Measurements from ENCODE around the gene ESR2. TPM values are rescaled to one million over a fixed set of nuclear protein-coding genes. Genes with fewer than 3 reads are reported as not detected.
"Not testable (repeated sequence)": the region's sequence is repeated elsewhere in the genome, so short reads cannot be mapped to it uniquely, and the experiment has no call there.

The ESR2 gene
- polyA plus RNA-seq, 3 donors from 2014 or later: 0.12 to 0.32 TPM; not detected in 1

DNA sequence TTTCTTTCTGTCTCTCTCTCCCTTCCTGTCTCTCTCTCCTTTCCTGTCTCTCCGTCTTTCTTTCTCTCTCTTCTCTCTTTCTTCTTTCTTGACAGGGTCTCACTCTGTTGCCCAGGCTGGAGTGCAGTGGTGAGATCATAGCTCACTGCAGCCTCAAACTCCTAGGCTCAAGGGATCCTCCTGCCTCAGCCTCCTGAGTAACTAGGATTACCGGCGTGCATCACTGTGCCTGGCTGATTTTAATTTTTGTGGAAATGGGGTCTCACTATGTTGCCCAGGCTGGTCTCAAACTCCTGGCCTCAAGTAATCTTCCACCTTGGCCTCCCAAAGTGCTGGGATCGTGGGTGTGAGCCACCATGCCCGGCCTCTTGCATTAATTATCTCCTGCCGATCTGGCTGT, 83.3 kb downstream of the ESR2 start:
- not testable (repeated sequence) for H3K9me3 Mint-ChIP-seq; H3K4me3 Mint-ChIP-seq; DNase-seq; H3K4me1 Mint-ChIP-seq; H3K27me3 Mint-ChIP-seq (ENCODE audit: low read depth in 3 of 3)
- peaks cover 4 to 50% (median 22%) of the 10 kb centered on the region in 3 donors for H3K36me3 Mint-ChIP-seq
- peak overlapping the region in 3 of 6 donors; percentile 31 to 81 (median 57) for H3K27ac Mint-ChIP-seq

DNA sequence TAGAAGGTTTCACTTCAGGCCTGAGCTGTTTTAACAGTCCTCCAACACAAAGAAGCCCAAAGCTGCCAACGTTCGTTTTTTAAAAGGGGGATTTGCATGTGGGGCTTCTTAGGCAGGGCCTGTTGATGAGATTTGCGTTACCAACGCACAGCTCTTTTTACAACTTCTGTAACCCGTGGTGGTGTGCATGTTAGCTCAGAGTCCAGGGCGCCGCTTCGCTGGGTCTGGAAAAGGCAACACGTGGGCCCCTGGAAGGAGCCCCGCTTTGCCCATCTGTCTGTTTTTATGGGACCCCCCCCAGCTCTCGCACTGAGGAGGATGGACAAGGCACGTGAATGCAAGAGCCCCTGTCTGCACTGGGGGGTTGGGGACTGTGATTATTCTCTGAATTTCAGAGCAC, 84.0 kb downstream of the ESR2 start:
- H3K27ac Mint-ChIP-seq: peak overlapping the region in 1 of 6 donors; percentile 57
- no peak overlapping the region for H3K4me3 Mint-ChIP-seq
- H3K4me1 Mint-ChIP-seq: no peaks in the 10 kb centered on the region
- peaks cover 0 to 3% (median 0%) of the 10 kb centered on the region in 3 donors for H3K27me3 Mint-ChIP-seq (ENCODE audit: low read depth in 3 of 3)
- DNase-seq: no peak
- H3K9me3 Mint-ChIP-seq: no peaks in the 10 kb centered on the region
- H3K36me3 Mint-ChIP-seq: peaks cover 1 to 43% (median 16%) of the 10 kb centered on the region in 3 donors

DNA sequence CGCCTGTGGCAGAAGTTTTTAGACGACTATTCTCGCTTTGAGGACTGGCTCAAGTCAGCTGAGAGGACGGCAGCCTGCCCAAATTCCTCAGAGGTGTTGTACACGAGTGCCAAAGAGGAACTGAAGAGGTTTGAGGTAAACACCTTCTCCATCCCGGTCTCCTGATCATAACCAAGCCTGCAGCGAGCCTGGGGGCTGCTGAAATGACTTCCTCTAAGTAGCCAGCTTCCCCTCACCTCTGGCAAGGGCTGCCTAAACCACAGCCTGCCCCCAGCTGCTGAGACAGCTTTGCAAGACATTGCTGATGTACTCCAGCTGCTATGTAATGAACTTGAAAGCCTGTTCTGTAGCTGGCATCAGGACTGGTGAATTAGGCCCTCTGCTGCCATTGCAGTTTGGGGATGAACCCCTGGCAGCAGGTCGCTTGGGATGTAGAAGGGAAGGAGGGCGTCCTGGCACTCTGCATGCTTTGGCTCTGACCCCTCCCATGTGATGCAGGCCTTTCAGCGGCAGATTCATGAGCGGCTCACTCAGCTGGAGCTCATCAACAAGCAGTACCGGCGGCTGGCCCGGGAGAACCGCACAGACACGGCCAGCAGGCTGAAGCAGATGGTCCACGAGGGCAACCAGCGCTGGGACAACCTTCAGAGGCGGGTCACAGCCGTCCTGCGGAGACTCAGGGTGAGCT, 84.6 kb downstream of the ESR2 start:
- H3K27me3 Mint-ChIP-seq (ENCODE audit: low read depth in 3 of 3): peaks cover 0 to 6% (median 0%) of the 10 kb centered on the region in 3 donors
- H3K4me3 Mint-ChIP-seq: no peak overlapping the region
- peaks cover 0 to 42% (median 19%) of the 10 kb centered on the region in 3 donors for H3K36me3 Mint-ChIP-seq
- DNase-seq: no peak
- no peaks in the 10 kb centered on the region for H3K9me3 Mint-ChIP-seq
- peak overlapping the region in 2 of 6 donors; percentile 17 to 32 for H3K27ac Mint-ChIP-seq
- H3K4me1 Mint-ChIP-seq: no peaks in the 10 kb centered on the region

DNA sequence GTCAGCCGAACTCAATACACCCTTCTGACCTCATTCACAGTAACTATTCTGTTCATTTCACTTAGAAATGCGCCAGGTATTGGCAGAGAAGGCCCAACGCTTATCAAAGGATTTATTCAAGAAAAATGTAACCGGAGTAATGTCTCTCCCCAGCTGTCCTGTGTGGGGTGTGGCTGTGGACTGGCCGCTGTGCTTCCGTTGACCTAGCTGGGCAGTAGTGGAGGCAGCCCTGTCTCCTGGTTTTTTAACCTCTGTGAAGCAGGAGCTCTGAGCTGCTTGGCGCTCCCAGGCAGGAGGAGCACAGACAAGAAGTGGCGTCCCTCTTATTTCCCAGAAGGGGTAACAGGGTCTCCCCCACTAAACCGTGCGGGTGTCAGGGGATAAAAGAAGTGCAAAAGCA, 85.2 kb downstream of the ESR2 start:
- Mint-ChIP-seq H3K27me3 (ENCODE audit: low read depth in 3 of 3) (peaks cover 0 to 6% (median 0%) of the 10 kb centered on the region in 3 donors), H3K27ac (peak overlapping the region in 4 of 6 donors; percentile 20 to 46 (median 36)), H3K4me3 (no peak overlapping the region), H3K4me1 (no peaks in the 10 kb centered on the region), H3K36me3 (peaks cover 0 to 39% (median 24%) of the 10 kb centered on the region in 3 donors), H3K9me3 (no peaks in the 10 kb centered on the region)
- DNase-seq: no peak

DNA sequence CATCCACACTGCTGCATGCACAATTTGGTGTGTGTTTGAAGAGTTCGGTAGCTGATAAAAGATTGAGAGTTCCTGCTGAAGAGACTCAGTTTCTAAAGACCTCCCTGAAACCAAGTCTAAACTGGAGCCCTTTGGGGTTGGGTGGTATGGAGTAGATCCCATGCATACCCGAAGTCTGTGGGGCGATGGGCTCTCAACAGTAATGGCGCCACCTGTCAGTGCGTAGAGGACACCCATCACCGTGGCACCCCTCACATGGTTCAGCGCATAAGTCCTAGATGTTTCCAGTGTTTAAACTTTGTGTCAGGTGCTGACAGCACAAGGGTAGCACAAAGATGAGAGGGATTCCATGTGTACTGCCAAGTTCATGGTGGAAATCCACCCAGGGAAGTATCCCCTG, 85.9 kb downstream of the ESR2 start:
- DNase-seq: no peak
- H3K27me3 Mint-ChIP-seq (ENCODE audit: low read depth in 3 of 3): peaks cover 0 to 6% (median 0%) of the 10 kb centered on the region in 3 donors
- H3K4me1 Mint-ChIP-seq: no peaks in the 10 kb centered on the region
- no peaks in the 10 kb centered on the region for H3K9me3 Mint-ChIP-seq
- H3K27ac Mint-ChIP-seq: peak overlapping the region in 1 of 6 donors; percentile 20
- no peak overlapping the region for H3K4me3 Mint-ChIP-seq
- peaks cover 0 to 36% (median 25%) of the 10 kb centered on the region in 3 donors for H3K36me3 Mint-ChIP-seq

DNA sequence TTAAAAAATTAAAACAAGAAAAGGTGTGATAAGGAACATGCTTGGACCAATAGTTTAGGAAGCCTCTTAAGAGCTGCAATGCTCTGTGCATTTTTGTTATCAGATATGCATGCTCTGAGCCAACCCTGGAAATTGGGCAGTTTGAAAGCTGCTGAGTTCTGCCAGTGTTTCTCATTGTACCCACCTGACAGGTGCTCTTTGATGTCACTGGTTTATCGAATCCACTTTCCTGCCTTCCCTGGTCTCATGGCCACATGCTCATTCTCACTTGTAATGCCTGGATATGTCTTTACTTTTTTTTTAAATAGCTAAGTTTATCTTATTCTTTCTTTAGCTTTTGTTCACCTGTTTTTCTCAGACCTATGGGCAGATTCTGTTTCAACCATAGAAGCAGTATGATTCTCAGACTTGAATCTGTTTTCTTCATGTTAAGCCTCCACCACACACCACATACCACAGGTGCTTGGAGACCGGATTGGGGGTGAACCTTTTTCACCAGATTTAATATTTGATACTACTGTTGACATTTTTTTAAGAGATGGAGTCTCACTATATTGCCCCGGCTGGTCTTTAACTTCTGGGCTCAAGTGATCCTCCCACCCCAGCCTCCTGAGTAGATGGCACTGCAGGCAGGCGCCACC, 90.7 kb downstream of the ESR2 start:
- Mint-ChIP-seq H3K36me3 (peaks cover 0 to 15% (median 12%) of the 10 kb centered on the region in 3 donors), H3K27ac (peak overlapping the region in 3 of 6 donors; percentile 17 to 36 (median 32)), H3K4me3 (no peak overlapping the region), H3K9me3 (no peaks in the 10 kb centered on the region), H3K4me1 (peaks cover 0 to 6% of the 10 kb centered on the region in 2 donors), H3K27me3 (ENCODE audit: low read depth in 3 of 3) (peaks cover 1 to 7% (median 5%) of the 10 kb centered on the region in 3 donors)
- DNase-seq: no peak

DNA sequence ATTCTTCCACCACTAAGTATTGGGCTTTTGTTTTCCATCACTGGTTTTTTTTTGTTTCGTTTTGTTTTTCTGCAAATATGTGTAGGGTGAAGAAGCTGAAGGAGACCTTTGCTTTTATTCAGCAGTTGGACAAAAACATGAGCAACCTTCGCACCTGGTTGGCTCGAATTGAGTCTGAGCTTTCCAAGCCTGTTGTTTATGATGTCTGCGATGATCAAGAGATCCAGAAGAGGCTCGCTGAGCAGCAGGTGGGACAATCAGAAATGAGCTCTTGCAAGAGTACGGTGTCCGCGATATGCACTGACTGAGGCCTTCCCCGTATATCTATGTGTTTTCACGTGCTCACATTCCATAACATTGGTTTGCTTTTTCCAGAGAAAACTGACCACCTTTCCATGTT, 91.5 kb downstream of the ESR2 start:
- Mint-ChIP-seq H3K4me1 (peaks cover 4 to 8% of the 10 kb centered on the region in 2 donors), H3K9me3 (no peaks in the 10 kb centered on the region), H3K27me3 (ENCODE audit: low read depth in 3 of 3) (peaks cover 1 to 7% (median 5%) of the 10 kb centered on the region in 3 donors), H3K36me3 (peaks cover 0 to 14% (median 12%) of the 10 kb centered on the region in 3 donors), H3K4me3 (no peak overlapping the region), H3K27ac (peak overlapping the region in 4 of 6 donors; percentile 30 to 59 (median 40))
- DNase-seq: no peak

DNA sequence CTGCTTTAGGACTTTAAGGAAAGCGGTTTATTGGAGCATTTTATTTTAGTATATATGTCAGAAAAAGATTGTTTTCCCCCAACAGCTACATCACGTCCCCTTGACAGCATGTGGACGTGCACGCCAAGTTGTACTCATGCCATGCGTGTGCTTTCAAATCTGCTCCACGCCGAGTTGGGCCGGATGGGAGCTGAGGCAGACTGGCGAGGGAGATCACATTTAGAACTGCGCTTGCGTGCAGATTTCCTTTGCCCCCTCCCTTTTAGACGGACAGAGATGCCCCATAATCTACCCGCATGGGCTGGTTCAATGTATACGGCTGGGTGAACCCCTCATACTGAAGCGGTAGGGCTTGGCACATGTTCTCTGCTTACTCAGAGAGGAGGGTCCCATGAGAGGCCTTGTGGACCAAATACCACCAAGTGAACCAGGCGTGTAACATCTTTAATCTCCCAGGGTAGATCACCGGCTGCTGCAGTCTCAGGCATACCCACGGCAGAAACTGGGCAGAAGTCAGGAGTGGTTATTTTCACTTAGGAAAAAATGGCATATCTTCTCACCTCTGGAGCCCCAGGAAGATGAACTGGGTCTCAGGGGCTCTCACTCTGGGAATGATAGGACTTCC, 92.1 kb downstream of the ESR2 start:
- no peaks in the 10 kb centered on the region for H3K9me3 Mint-ChIP-seq
- peaks cover 0 to 15% (median 11%) of the 10 kb centered on the region in 3 donors for H3K36me3 Mint-ChIP-seq
- peaks cover 11 to 14% of the 10 kb centered on the region in 2 donors for H3K4me1 Mint-ChIP-seq
- no peak for DNase-seq
- H3K4me3 Mint-ChIP-seq: no peak overlapping the region
- H3K27ac Mint-ChIP-seq: no peak overlapping the region
- H3K27me3 Mint-ChIP-seq (ENCODE audit: low read depth in 3 of 3): peaks cover 2 to 7% (median 5%) of the 10 kb centered on the region in 3 donors

DNA sequence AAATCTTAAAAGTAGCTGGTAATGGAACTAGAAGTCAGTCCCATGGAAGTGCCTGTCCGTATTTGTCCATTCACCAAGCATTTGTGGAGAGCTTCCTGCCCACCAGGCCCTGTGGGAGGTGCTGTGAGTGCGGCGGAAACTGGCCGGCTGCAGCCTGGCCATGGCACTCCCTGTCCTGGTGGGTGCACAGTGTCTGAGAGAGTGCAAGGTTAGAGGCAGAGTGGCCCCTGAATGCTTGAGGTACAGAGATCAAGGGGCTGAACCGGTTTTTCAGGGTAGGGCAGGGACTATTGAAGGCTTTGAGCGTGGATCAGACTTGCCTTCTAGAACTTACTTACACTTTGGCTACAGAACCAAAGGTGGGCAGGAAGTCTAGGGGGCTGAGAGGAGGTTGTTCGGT, 92.9 kb downstream of the ESR2 start:
- no peak for DNase-seq
- Mint-ChIP-seq H3K9me3 (no peaks in the 10 kb centered on the region), H3K27ac (peak overlapping the region in 2 of 6 donors; percentile 20 to 69), H3K4me3 (no peak overlapping the region), H3K36me3 (peaks cover 0 to 14% (median 9%) of the 10 kb centered on the region in 3 donors), H3K4me1 (peaks cover 19% of the 10 kb centered on the region in 2 donors), H3K27me3 (ENCODE audit: low read depth in 3 of 3) (peaks cover 3 to 7% (median 5%) of the 10 kb centered on the region in 3 donors)

DNA sequence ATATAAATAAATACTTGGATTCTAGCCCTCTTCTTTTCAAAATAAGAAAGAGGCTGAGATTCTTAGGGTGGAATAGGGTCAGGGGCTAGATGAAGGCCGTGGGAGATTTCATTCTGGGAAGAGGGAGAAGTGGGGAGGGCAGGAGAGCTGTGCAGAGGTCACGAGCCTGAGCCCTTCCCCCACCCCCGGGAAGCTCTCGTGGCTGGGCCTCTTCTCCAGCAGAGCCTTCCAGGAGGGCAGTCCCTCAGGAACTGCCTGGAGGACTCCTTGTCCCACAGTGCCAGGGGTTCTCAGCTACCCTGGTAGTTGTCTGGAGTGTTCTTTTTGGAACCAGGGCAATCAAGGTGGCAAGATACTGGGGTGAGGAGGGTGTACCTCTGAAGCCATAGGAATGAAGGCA, 94.0 kb downstream of the ESR2 start:
- no peak overlapping the region for H3K4me3 Mint-ChIP-seq
- peaks cover 21 to 30% of the 10 kb centered on the region in 2 donors for H3K4me1 Mint-ChIP-seq
- H3K9me3 Mint-ChIP-seq: no peaks in the 10 kb centered on the region
- H3K27ac Mint-ChIP-seq: peak overlapping the region in 1 of 6 donors; percentile 13
- peaks cover 3 to 5% (median 4%) of the 10 kb centered on the region in 3 donors for H3K27me3 Mint-ChIP-seq (ENCODE audit: low read depth in 3 of 3)
- H3K36me3 Mint-ChIP-seq: peaks cover 0 to 15% (median 9%) of the 10 kb centered on the region in 3 donors
- DNase-seq: no peak

DNA sequence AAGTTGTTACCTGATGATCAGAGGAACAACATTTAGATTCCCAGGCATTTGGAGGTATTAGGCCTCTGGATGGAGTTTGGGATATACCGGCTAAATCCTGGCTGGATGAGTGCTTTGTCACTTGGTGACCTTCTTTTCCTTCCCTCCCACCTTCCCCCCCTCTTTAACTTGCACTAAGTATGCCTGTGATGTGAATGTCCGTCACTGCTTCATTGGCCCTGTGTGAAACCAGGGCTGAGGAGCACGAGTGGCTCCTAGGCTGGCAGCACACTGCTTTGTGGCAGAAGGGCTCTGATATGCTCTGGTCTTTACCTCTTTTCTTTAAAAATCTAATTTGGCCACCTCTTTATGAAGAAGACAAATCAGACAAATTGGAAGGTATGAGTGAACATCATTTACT, 95.7 kb downstream of the ESR2 start:
- no peaks in the 10 kb centered on the region for H3K9me3 Mint-ChIP-seq
- H3K4me3 Mint-ChIP-seq: no peak overlapping the region
- no peak for DNase-seq
- peaks cover 27 to 41% of the 10 kb centered on the region in 2 donors for H3K4me1 Mint-ChIP-seq
- peaks cover 2 to 5% (median 3%) of the 10 kb centered on the region in 3 donors for H3K27me3 Mint-ChIP-seq (ENCODE audit: low read depth in 3 of 3)
- peaks cover 0 to 27% (median 7%) of the 10 kb centered on the region in 3 donors for H3K36me3 Mint-ChIP-seq
- H3K27ac Mint-ChIP-seq: peak overlapping the region in 4 of 6 donors; percentile 26 to 56 (median 32)

DNA sequence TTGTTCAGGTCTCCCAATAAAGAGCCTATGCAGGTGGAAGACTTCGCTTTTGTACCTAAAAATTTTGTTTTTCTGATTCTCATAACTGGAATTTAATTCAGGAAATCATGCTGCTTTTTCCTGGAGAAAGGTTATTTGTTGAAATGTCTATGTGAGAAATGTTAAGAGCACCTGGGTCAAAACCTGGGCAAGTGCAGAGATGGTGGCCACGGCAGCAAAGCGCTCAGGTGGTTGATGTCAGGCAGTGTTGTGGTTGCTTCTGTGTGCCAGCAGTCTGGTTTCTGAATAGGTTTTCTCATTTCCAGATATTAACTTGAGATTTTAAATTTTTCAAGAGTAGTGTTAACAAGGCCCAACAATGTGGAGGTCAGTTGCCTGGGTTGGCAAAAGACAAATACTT, 96.2 kb downstream of the ESR2 start:
- H3K4me1 Mint-ChIP-seq: peaks cover 27 to 41% of the 10 kb centered on the region in 2 donors
- H3K4me3 Mint-ChIP-seq: no peak overlapping the region
- H3K27ac Mint-ChIP-seq: peak overlapping the region in 2 of 6 donors; percentile 6 to 39
- H3K9me3 Mint-ChIP-seq: no peaks in the 10 kb centered on the region
- peaks cover 2 to 5% (median 3%) of the 10 kb centered on the region in 3 donors for H3K27me3 Mint-ChIP-seq (ENCODE audit: low read depth in 3 of 3)
- peaks cover 0 to 24% (median 7%) of the 10 kb centered on the region in 3 donors for H3K36me3 Mint-ChIP-seq
- no peak for DNase-seq

DNA sequence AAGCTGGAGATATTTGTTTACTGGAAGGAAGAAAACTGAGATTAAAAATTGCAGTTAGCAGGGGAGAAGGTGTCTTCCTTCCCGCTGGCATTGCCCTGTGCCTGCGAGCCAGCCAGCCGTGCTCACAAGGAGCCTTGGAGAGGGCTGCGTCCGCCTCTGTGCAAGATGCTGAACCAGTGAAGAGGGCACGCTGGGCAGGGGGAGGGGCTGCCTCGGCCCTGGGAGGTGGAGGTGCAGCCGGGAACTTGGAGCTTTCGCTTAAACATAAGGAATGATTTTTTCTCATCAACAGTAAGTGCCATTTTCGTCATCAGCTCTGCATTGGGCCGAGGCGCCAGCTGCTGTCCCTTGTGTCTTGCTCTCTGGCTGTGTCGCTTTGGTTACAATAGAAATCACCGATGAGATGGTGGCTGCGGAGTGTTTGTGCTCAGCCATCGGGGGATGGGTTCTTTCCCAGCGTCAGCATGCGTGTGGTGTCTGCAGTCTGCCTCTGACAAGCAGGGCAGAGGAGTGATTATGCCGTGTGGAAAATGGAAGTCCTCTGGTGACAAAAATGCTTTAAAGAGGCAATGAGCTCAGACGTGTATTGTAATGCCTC, 97.3 kb downstream of the ESR2 start:
- Mint-ChIP-seq H3K27me3 (ENCODE audit: low read depth in 3 of 3) (peaks cover 2 to 3% (median 2%) of the 10 kb centered on the region in 3 donors), H3K4me3 (peak overlapping the region in 2 of 5 donors; percentile 17 to 56), H3K9me3 (no peaks in the 10 kb centered on the region), H3K4me1 (peaks cover 27 to 41% of the 10 kb centered on the region in 2 donors), H3K36me3 (peaks cover 6 to 19% (median 7%) of the 10 kb centered on the region in 3 donors), H3K27ac (peak overlapping the region in 4 of 6 donors; percentile 37 to 91 (median 62))
- no peak for DNase-seq

Data from immature natural killer cell (primary cell).